ENCODE results near the gene FAF1.

The FAF1 gene

GRCh38 chr1:50700621-50701020 lies 259.4 kb downstream of the FAF1 start:
- no peak for DNase-seq (ENCODE audit: low read depth)

DNA sequence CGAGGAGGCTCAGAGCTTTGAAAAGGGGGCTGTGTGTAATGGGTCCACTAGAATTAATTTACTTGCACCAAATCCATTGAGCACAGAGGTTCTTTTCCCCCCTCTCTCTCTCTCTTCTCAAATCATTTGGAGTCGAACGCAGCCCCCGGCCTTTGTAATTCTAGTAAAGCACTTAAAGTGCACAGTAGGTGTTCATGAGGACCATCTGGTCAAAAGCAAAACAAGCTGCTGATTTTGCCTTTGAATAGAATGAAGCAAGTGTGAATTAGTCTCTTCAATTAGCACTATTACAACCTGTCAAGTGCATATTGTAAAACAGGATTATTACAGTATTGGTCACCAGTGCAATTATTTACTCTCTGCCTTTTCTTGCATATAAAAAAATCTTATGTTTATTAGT lies 259.9 kb downstream of the FAF1 start:
- no peak for DNase-seq (ENCODE audit: low read depth)

GRCh38 chr1:50699795-50700194 lies 260.3 kb downstream of the FAF1 start:
- DNase-seq (ENCODE audit: low read depth): no peak

GRCh38 chr1:50697440-50698421 lies 262.3 kb downstream of the FAF1 start:
- DNase-seq (ENCODE audit: low read depth): no peak

DNA sequence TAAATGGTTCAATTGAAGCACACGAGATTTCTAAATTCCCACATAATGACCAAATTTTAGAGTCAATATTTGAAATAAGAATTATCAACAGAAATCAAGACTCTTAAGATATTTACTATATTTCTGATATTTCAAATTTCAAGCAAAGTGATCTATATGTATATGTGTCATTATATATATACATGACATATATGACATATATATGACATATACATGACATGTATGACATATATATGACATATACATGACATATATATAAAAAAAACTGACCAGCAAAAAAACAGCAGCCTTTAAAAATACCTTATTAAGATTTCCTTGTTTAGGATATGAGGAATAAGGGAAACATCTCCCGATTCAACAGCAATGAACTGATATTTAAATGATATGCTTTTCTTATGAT lies 266.2 kb downstream of the FAF1 start:
- no peak for DNase-seq (ENCODE audit: low read depth)

- DNase-seq (ENCODE audit: low read depth): no peak
These were observed 275.9 kb downstream of the FAF1 start for GRCh38 chr1:50684185-50684584.

- no peak for DNase-seq (ENCODE audit: low read depth)
These were observed 278.1 kb downstream of the FAF1 start for GRCh38 chr1:50681931-50682330.

DNA sequence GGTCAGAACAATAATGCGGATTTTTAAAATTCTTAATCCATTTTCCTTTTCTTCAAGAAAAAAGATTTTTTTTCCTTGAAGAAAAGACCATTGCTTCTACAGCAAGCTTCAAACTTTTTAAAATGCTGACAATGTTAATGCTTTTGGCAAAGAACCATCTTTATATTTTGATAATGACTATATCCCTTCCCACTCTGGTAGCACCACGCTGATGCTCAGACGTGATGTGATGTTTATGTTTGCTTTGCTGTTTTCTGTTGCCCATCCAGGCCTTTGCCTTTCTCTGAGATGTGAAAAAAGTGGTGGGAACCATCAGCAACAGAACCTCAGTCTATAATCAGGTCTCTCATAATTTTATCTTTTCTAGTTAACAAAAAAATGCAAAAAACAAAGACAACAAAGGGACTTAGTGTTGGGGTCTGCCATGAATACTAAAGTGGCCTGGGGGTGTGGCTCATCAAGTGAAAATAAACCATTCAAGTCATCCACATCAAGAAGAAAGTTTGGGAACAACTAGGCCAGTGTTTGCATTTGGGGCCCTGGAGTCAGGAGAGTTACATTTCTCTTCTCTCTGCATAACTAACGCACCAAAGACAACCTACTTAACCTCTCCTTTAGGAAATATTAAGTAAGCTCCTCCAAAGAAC lies 292.2 kb downstream of the FAF1 start:
- no peak for DNase-seq (ENCODE audit: low read depth)

DNA sequence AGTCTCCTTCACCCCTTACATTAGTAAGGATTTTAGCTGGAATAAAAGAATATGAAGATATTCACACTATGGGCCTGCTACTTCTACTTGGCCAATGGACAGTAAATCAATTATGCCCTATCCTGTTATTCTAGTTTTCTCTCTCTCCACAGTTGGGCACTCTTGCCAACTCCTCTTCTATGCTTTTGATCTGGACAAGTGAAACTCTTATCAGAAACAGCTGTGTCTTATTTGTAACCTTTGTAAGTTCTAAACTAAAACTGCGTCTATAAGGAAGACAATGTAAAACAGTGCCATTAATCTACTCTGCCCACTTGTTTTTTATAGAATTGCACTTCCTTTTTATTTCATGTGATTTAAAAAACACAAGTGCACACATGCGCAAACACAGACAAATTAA lies 292.8 kb downstream of the FAF1 start:
- no peak for DNase-seq (ENCODE audit: low read depth)

DNA sequence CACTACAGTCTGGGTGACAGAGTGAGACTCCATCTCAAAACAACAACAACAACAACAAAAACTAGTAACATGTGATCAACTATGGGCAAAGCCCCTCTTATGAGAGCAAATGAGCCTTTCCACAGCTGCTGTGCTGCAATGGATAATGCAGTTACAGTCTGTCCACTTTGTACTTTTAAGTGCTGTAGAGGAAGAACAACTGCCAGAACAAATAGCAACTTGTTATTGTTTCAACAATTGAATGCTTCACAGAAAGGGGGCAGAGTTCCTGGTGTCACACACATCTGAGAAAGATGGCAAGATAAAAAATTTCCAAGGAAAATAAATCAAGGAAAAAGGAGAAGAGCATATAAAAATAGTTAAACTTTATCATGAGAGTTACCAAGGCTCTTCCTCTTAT lies 293.2 kb downstream of the FAF1 start:
- DNase-seq (ENCODE audit: low read depth): no peak

GRCh38 chr1:50665413-50665812 lies 294.7 kb downstream of the FAF1 start:
- no peak for DNase-seq (ENCODE audit: low read depth)

GRCh38 chr1:50661626-50662025 lies 298.4 kb downstream of the FAF1 start:
- DNase-seq (ENCODE audit: low read depth): no peak

GRCh38 chr1:50659107-50659662 lies 300.9 kb downstream of the FAF1 start:
- DNase-seq (ENCODE audit: low read depth): no peak

GRCh38 chr1:50658459-50659076 lies 301.5 kb downstream of the FAF1 start:
- DNase-seq (ENCODE audit: low read depth): no peak

DNA sequence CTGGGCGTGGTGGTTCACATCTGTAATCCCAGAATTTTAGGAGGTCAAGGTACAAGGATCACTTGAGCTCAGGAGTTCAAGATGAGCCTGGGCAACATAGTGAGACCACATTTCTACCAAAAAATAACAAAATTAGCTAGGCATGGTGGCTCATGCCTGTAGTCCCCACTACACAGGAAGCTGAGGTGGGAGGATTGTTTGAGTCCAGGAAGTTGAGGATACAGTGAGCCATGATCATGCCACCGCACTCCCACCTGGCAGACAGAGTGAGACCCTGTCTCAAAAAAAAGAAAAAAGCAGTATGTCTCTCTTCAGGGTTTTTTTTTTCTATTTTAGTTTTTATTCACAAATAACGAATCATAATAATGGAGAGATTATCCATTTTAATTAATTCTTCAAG lies 303.1 kb downstream of the FAF1 start:
- DNase-seq (ENCODE audit: low read depth): no peak

DNA sequence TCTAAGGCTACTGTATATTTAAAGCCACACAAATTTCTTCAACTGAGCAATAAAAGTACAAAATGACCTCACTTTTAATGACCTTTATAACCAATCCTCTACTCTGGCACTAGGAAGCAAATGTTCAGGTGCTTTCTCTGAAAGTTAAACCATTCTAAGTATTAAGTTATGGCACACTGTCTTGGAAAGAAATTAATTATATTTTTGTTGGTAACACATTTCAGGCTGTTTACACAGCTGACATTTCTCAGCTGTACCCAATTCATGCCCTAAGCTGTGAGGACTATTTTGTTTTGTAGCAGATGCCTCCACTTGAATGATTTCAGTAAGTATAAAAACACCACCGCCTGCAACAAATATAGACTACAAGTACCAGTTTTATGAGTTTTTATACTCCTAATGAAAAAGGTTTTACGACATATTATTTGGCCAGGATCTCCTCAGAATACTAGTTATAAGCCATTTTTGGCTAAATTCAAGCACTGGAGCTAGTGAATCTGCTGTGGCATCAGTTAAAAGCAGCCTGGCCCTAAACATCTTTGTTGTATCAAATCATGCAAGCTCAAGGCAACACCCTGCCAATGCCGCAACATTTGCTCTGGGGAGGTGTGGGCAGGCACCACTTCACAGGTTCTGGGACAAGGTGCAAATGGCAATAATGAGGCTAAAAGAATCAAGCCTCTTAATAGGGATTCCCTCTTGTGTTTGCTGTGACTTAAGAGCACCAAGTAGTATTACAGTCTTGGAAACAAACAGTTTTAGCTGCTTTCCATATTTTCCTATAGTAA lies 308.4 kb downstream of the FAF1 start:
- no peak for DNase-seq (ENCODE audit: low read depth)

GRCh38 chr1:50646526-50646925 lies 313.5 kb downstream of the FAF1 start:
- DNase-seq (ENCODE audit: low read depth): no peak

GRCh38 chr1:50645139-50645538 lies 314.9 kb downstream of the FAF1 start:
- DNase-seq (ENCODE audit: low read depth): no peak

- no peak for DNase-seq (ENCODE audit: low read depth)
These were observed 315.5 kb downstream of the FAF1 start for GRCh38 chr1:50644447-50645105.

- no peak for DNase-seq (ENCODE audit: low read depth)
These were observed 322.6 kb downstream of the FAF1 start for GRCh38 chr1:50637460-50637859.

- DNase-seq (ENCODE audit: low read depth): no peak
These were observed 325.8 kb downstream of the FAF1 start for GRCh38 chr1:50634251-50634650.
